K562 (cell line): Measurements from ENCODE around the gene PLCB1.

Experiments
- CBFB ChIP-seq: sonication (generic); formaldehyde crosslinking; IDR thresholded peaks from 2 replicates; pipeline ENCODE4 v1.4.0; 2020; ENCODE audit warnings: mild to moderate bottlenecking, missing genetic modification reagents
- CTCF ChIP-seq, 3 experiments: IDR thresholded peaks in 2 of 3; conservative IDR thresholded peaks in 1 of 3; 2 replicates each; pipeline ENCODE4 v1.5.1; 2011 to 2012; ENCODE audit warnings: low read length in 3 of 3, mild to moderate bottlenecking in 3 of 3, control low read depth in 2 of 3, improper control_type of control experiment in 1 of 3, inconsistent platforms in 1 of 3, low read depth in 1 of 3, mixed read lengths in 1 of 3, moderate library complexity in 1 of 3; ENCODE audit not compliant: insufficient read depth in 2 of 3
- EZH2 ChIP-seq: IDR thresholded peaks from 2 replicates; pipeline ENCODE4 v1.6.1; 2012; ENCODE audit warnings: low read depth, mild to moderate bottlenecking, inconsistent platforms, low read length, borderline replicate concordance
- NUFIP1 ChIP-seq: fragments of 450-650 bp; IDR thresholded peaks from 2 replicates; pipeline ENCODE4 v1.6.1; 2018; ENCODE audit not compliant: partially characterized antibody
- TF ChIP-seq, protein P1 (sequence below): IDR thresholded peaks from 3 replicates; pipeline ENCODE4 v1.6.1; 2011; ENCODE audit warnings: borderline replicate concordance, mild to moderate bottlenecking; ENCODE audit not compliant: insufficient read length, insufficient read depth

DNA sequence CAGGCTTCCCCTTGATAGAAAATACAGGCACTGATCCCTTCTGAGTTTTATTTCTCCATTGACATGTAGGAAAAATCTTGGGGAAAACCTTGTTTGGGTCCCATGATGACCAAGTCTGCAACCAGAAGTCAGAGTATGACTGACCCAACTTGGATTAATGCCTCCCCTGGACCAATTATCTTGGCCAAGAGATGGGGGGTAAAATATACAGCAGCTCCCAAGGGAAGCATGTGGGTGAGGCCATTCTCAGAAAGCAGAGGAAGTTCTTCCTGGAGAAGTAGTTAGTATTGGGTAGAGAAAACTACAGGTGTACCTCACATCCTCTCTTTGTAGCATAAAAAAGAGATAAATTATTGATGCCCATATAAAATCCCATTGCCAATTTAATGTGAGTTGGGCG lies 651.7 kb downstream of the PLCB1 start:
- TF ChIP-seq CBFB (CRISPR knock-in tag): no peak
- no peak for TF ChIP-seq NUFIP1
- no peak for TF ChIP-seq CTCF (IDR thresholded peaks at IDR 0.05 in 2 of 3, conservative IDR thresholded peaks at IDR 0.05 in 1 of 3; ENCODE audit: insufficient read depth in 2 of 3, low read depth in 1 of 3, low read length in 3 of 3)
- TF ChIP-seq EZH2: no peak
- TF ChIP-seq, protein P1, sequence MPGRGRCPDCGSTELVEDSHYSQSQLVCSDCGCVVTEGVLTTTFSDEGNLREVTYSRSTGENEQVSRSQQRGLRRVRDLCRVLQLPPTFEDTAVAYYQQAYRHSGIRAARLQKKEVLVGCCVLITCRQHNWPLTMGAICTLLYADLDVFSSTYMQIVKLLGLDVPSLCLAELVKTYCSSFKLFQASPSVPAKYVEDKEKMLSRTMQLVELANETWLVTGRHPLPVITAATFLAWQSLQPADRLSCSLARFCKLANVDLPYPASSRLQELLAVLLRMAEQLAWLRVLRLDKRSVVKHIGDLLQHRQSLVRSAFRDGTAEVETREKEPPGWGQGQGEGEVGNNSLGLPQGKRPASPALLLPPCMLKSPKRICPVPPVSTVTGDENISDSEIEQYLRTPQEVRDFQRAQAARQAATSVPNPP: no peak
